Thyroid gland (tissue), 4 donors: ENCODE data around the gene ARFGEF3. TPM values are rescaled to one million over a fixed set of nuclear protein-coding genes. Genes with fewer than 3 reads are reported as not detected.

ENCODE experiments used
- DNase-seq, 2 donors: peaks; one replicate each; pipeline ENCODE4 v3.0.0-alpha.2; 2019
- H3K27ac ChIP-seq, 3 donors: fragments of 200-600 bp; sonication (generic); 1 replicate in 2 of 3; 2 replicates in 1 of 3; pipeline ENCODE4 v1.5.1; 2016 to 2019; ENCODE audit warnings: mild to moderate bottlenecking in 1 of 3, moderate library complexity in 1 of 3
- H3K27me3 ChIP-seq: fragments of 200-600 bp; sonication (generic); one replicate; pipeline ENCODE4 v1.5.1; 2019
- H3K36me3 ChIP-seq, 2 donors: fragments of 200-600 bp; sonication (generic); one replicate each; pipeline ENCODE4 v1.5.1; 2016 to 2019
- H3K4me1 ChIP-seq, 2 donors: fragments of 200-600 bp; sonication (generic); one replicate each; pipeline ENCODE4 v1.5.1; 2017 to 2019
- H3K4me3 ChIP-seq, 3 donors: fragments of 200-600 bp; sonication (generic); replicated peaks in 1 of 3; 1 replicate in 2 of 3; 2 replicates in 1 of 3; pipeline ENCODE4 v1.5.1; 2016; ENCODE audit warnings: mild to moderate bottlenecking in 1 of 3
- H3K9me3 ChIP-seq: fragments of 200-600 bp; sonication (generic); one replicate; pipeline ENCODE4 v1.5.1; 2017
- CTCF ChIP-seq, 6 experiments: fragments of 200-600 bp in 3 of 6; fragments of 450-650 bp in 3 of 6; sonication (generic) in 3 of 6; IDR thresholded peaks; one replicate each; pipeline ENCODE4 v1.5.1; 2016 to 2019; ENCODE audit warnings: antibody characterized with exemption in 6 of 6, mild to moderate bottlenecking in 2 of 6, inconsistent platforms in 1 of 6, moderate library complexity in 1 of 6
- POLR2A ChIP-seq, 2 donors: fragments of 450-650 bp; IDR thresholded peaks; one replicate each; pipeline ENCODE4 v1.6.1; 2017; ENCODE audit warnings: antibody characterized with exemption in 2 of 2, mild to moderate bottlenecking in 2 of 2, moderate library complexity in 1 of 2
- WGBS, 2 donors: methylation state at CpG; one replicate each; pipeline ENCODE4 v1.1.5; 2017; 5-methylcytosine and 5-hydroxymethylcytosine counted together
- intact Hi-C: fragments of 100-400 bp; cut with DNase I; formaldehyde crosslinking; loops from one replicate; pipeline ENCODE4 v1.15.1; 2023
- total RNA-seq, 4 donors: library from RNA; depleted of rRNA; stranded (reverse); fragments of >200 nt; gene quantifications; one replicate each; pipeline ENCODE4 v1.2.3, GENCODE V29; 2016

Gene ARFGEF3
- total RNA-seq, 4 donors from 2014 or later: 2.4 to 7.2 (median 4.4) TPM

- intact Hi-C loops: no loop called here
- H3K9me3 ChIP-seq: no peaks in the 10 kb centered on the region
- no peak for DNase-seq
- H3K36me3 ChIP-seq: no peaks in the 10 kb centered on the region
- 87 to 95% methylated on average over 3 of the region's 3 CpGs for WGBS, 2 donors
- TF ChIP-seq CTCF (IDR thresholded peaks at IDR 0.05) (no peak), POLR2A (IDR thresholded peaks at IDR 0.05) (no peak)
- H3K27me3 ChIP-seq: no peaks in the 10 kb centered on the region
- H3K27ac ChIP-seq: no peak overlapping the region
- no peaks in the 10 kb centered on the region for H3K4me1 ChIP-seq
- no peak overlapping the region for H3K4me3 ChIP-seq
Observed at GRCh38 chr6:138219398-138219797, 57.7 kb downstream of the ARFGEF3 start.

- H3K27ac ChIP-seq: no peak overlapping the region
- no peaks in the 10 kb centered on the region for H3K36me3 ChIP-seq
- intact Hi-C loops: no loop called here
- H3K27me3 ChIP-seq: no peaks in the 10 kb centered on the region
- WGBS, 2 donors: 94 to 97% methylated on average over 4 of the region's 4 CpGs
- H3K4me1 ChIP-seq: no peaks in the 10 kb centered on the region
- H3K9me3 ChIP-seq: no peaks in the 10 kb centered on the region
- no peak for TF ChIP-seq CTCF (IDR thresholded peaks at IDR 0.05)
- no peak for TF ChIP-seq POLR2A (IDR thresholded peaks at IDR 0.05)
- H3K4me3 ChIP-seq: no peak overlapping the region
- DNase-seq: no peak
Observed at GRCh38 chr6:138219901-138220300, 58.2 kb downstream of the ARFGEF3 start.

GRCh38 chr6:138222901-138223546 is 61.3 kb downstream of the ARFGEF3 start:
- H3K27me3 ChIP-seq: no peaks in the 10 kb centered on the region
- DNase-seq: no peak
- no peaks in the 10 kb centered on the region for H3K36me3 ChIP-seq
- H3K27ac ChIP-seq: no peak overlapping the region
- WGBS, 2 donors: 76 to 83% methylated on average over 4 of the region's 4 CpGs
- no peaks in the 10 kb centered on the region for H3K9me3 ChIP-seq
- intact Hi-C loops: no loop called here
- H3K4me3 ChIP-seq: no peak overlapping the region
- TF ChIP-seq POLR2A (IDR thresholded peaks at IDR 0.05): no peak
- TF ChIP-seq CTCF (IDR thresholded peaks at IDR 0.05): no peak
- no peaks in the 10 kb centered on the region for H3K4me1 ChIP-seq

- H3K27me3 ChIP-seq: no peaks in the 10 kb centered on the region
- no peak for DNase-seq
- no peaks in the 10 kb centered on the region for H3K4me1 ChIP-seq
- H3K9me3 ChIP-seq: no peaks in the 10 kb centered on the region
- TF ChIP-seq CTCF (IDR thresholded peaks at IDR 0.05) (no peak), POLR2A (IDR thresholded peaks at IDR 0.05) (no peak)
- intact Hi-C loops: no loop called here
- H3K36me3 ChIP-seq: no peaks in the 10 kb centered on the region
- H3K4me3 ChIP-seq: no peak overlapping the region
- 90 to 91% methylated on average over 4 of the region's 4 CpGs for WGBS, 2 donors
- no peak overlapping the region for H3K27ac ChIP-seq
Observed at GRCh38 chr6:138225953-138226352, 64.2 kb downstream of the ARFGEF3 start.

GRCh38 chr6:138226700-138227315 is 65.1 kb downstream of the ARFGEF3 start:
- 87 to 93% methylated on average over 4 of the region's 4 CpGs for WGBS, 2 donors
- no peaks in the 10 kb centered on the region for H3K27me3 ChIP-seq
- H3K9me3 ChIP-seq: no peaks in the 10 kb centered on the region
- H3K4me3 ChIP-seq: no peak overlapping the region
- TF ChIP-seq POLR2A (IDR thresholded peaks at IDR 0.05) (no peak), CTCF (IDR thresholded peaks at IDR 0.05) (no peak)
- H3K27ac ChIP-seq: no peak overlapping the region
- intact Hi-C loops: no loop called here
- H3K4me1 ChIP-seq: no peaks in the 10 kb centered on the region
- no peaks in the 10 kb centered on the region for H3K36me3 ChIP-seq
- no peak for DNase-seq
